ENCODE results near the gene GHITM. TPM values are rescaled to one million over a fixed set of nuclear protein-coding genes. Genes with fewer than 3 reads are reported as not detected.
"Not testable (repeated sequence)": the region's sequence is repeated elsewhere in the genome, so short reads cannot be mapped to it uniquely, and the experiment has no call there.

Gene GHITM
- total RNA-seq, 4 donors from 2014 or later: 145 to 161 (median 154) TPM

DNA sequence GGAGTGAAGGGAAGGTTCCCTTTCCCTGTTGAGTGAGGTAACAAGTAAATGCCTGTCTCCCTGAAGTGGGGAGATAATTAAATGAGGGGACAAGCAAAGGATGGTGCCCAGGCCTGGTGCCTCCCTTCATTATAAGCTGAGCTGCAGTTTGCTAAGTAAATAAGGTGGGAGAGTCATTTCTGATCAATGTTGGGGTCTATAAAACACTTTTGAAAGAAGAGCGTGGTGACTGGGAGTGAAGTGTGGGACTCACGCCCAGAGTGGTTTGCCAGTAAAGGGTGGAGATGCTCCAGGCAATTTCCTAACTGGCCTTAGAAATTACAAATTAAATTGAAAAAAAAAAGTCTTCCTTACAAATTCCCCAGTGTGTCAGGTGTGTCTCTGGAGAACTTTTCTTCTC lies 24.7 kb downstream of the GHITM start:
- DNase-seq (ENCODE audit: extremely low spot score): no peak
- TF ChIP-seq EP300 (IDR thresholded peaks at IDR 0.05): no peak
- TF ChIP-seq POLR2A (IDR thresholded peaks at IDR 0.05; ENCODE audit: low read depth): no peak
- TF ChIP-seq, protein P1, sequence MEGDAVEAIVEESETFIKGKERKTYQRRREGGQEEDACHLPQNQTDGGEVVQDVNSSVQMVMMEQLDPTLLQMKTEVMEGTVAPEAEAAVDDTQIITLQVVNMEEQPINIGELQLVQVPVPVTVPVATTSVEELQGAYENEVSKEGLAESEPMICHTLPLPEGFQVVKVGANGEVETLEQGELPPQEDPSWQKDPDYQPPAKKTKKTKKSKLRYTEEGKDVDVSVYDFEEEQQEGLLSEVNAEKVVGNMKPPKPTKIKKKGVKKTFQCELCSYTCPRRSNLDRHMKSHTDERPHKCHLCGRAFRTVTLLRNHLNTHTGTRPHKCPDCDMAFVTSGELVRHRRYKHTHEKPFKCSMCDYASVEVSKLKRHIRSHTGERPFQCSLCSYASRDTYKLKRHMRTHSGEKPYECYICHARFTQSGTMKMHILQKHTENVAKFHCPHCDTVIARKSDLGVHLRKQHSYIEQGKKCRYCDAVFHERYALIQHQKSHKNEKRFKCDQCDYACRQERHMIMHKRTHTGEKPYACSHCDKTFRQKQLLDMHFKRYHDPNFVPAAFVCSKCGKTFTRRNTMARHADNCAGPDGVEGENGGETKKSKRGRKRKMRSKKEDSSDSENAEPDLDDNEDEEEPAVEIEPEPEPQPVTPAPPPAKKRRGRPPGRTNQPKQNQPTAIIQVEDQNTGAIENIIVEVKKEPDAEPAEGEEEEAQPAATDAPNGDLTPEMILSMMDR (IDR thresholded peaks at IDR 0.05): no peak
- TF ChIP-seq POLR2AphosphoS5 (IDR thresholded peaks at IDR 0.05): no peak
- Histone ChIP-seq H3K27ac (replicated peaks in 1 of 4) (no peak overlapping the region), H3K36me3 (no peaks in the 10 kb centered on the region), H3K27me3 (peaks cover 0 to 14% (median 0%) of the 10 kb centered on the region in 4 donors), H3K4me1 (no peaks in the 10 kb centered on the region), H3K9me3 (no peaks in the 10 kb centered on the region), H3K4me3 (no peak overlapping the region)
- 67% methylated on average over 2 of the region's 2 CpGs for WGBS
- intact Hi-C loops (cut with DNase I): no loop called here

- intact Hi-C loops (cut with DNase I): no loop called here
- H3K27ac ChIP-seq (replicated peaks in 1 of 4): no peak overlapping the region
- no peaks in the 10 kb centered on the region for H3K9me3 ChIP-seq
- TF ChIP-seq EP300 (IDR thresholded peaks at IDR 0.05) (no peak), POLR2A (IDR thresholded peaks at IDR 0.05; ENCODE audit: low read depth) (no peak), POLR2AphosphoS5 (IDR thresholded peaks at IDR 0.05) (no peak)
- TF ChIP-seq, protein P1 (IDR thresholded peaks at IDR 0.05): no peak
- peaks cover 0 to 14% (median 0%) of the 10 kb centered on the region in 4 donors for H3K27me3 ChIP-seq
- no peak for DNase-seq (ENCODE audit: extremely low spot score)
- no peak overlapping the region for H3K4me3 ChIP-seq
- H3K36me3 ChIP-seq: no peaks in the 10 kb centered on the region
- 31% methylated on average over 2 of the region's 2 CpGs for WGBS
- H3K4me1 ChIP-seq: no peaks in the 10 kb centered on the region
Observed at GRCh38 chr10:84164442-84164841, 25.1 kb downstream of the GHITM start.

DNA sequence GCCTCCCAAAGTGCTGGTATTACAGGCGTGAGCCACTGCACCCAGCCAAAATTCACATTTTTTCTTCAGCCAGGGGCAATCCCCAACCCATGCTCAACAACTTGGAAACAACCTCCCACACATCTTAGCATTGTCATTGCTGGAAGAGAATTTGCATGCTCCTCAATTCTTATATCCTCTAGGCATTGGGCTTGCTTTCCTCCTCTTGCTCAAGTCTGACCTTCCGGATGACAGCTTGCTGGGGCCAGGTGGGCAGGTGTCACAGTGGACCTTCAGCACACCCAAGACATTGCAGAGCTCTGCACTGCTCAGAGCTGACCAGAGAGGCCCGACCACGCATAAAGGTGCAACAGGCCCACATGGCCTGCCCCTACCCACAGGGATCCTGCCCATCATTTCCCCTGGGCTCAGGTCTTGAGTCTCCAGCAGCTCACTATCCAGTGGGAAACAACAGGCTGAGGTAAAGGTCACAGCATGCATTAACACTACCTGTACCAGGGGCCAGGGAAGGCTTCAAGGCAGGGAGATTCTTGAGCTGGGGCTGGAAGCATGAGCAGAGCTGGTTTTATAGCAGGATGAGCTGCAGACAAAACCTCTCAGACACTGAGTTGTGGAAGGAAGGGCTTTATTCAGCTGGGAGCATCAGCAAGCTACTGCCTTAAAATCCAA lies 27.4 kb downstream of the GHITM start:
- Histone ChIP-seq H3K4me3 (no peak overlapping the region), H3K27ac (replicated peaks in 1 of 4) (no peak overlapping the region), H3K27me3 (peaks cover 0 to 13% (median 0%) of the 10 kb centered on the region in 4 donors), H3K36me3 (no peaks in the 10 kb centered on the region), H3K4me1 (no peaks in the 10 kb centered on the region), H3K9me3 (no peaks in the 10 kb centered on the region)
- 81% methylated on average over 3 of the region's 4 CpGs for WGBS
- no peak for DNase-seq (ENCODE audit: extremely low spot score)
- TF ChIP-seq POLR2A (IDR thresholded peaks at IDR 0.05; ENCODE audit: low read depth) (no peak), EP300 (IDR thresholded peaks at IDR 0.05) (no peak), POLR2AphosphoS5 (IDR thresholded peaks at IDR 0.05) (no peak)
- TF ChIP-seq, protein P1 (IDR thresholded peaks at IDR 0.05): no peak
- intact Hi-C loops (cut with DNase I): no loop called here

GRCh38 chr10:84167289-84167653 lies 28.0 kb downstream of the GHITM start:
- H3K36me3 ChIP-seq; H3K4me3 ChIP-seq; H3K27me3 ChIP-seq; H3K27ac ChIP-seq (replicated peaks in 1 of 4); intact Hi-C loops (cut with DNase I); DNase-seq (ENCODE audit: extremely low spot score); H3K4me1 ChIP-seq; H3K9me3 ChIP-seq: not testable (repeated sequence)
- 81% methylated on average over 2 of the region's 2 CpGs for WGBS

DNA sequence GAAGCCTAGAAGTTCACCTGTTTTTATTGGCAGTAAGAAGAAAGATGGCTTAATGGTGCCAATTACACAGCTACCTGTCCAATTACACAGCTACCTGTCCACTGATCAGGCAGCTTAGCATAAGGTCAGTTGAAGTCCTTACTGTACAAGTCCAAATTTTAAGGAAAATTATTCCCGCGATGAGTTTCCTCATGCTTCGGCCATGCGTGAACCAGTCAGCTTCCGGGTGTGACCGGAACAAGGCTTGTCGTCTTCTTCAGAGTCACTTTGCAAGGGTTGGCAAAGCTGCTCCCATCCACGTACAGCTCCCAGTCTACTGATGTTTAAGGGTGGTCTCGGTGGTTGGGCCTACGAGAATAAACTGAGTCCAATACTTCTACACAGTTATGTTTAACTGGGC lies 29.1 kb downstream of the GHITM start:
- intact Hi-C loops (cut with DNase I); DNase-seq (ENCODE audit: extremely low spot score); H3K27me3 ChIP-seq; H3K9me3 ChIP-seq; H3K4me3 ChIP-seq; H3K4me1 ChIP-seq; H3K27ac ChIP-seq (replicated peaks in 1 of 4); H3K36me3 ChIP-seq: not testable (repeated sequence)
- WGBS: 96% methylated on average over 10 of the region's 10 CpGs

- DNase-seq (ENCODE audit: extremely low spot score); H3K36me3 ChIP-seq; intact Hi-C loops (cut with DNase I); H3K9me3 ChIP-seq; H3K27ac ChIP-seq (replicated peaks in 1 of 4); H3K4me3 ChIP-seq; H3K4me1 ChIP-seq; H3K27me3 ChIP-seq: not testable (repeated sequence)
- 82% methylated on average over 2 of the region's 2 CpGs for WGBS
Observed at GRCh38 chr10:84171237-84171636, 31.9 kb downstream of the GHITM start.

DNA sequence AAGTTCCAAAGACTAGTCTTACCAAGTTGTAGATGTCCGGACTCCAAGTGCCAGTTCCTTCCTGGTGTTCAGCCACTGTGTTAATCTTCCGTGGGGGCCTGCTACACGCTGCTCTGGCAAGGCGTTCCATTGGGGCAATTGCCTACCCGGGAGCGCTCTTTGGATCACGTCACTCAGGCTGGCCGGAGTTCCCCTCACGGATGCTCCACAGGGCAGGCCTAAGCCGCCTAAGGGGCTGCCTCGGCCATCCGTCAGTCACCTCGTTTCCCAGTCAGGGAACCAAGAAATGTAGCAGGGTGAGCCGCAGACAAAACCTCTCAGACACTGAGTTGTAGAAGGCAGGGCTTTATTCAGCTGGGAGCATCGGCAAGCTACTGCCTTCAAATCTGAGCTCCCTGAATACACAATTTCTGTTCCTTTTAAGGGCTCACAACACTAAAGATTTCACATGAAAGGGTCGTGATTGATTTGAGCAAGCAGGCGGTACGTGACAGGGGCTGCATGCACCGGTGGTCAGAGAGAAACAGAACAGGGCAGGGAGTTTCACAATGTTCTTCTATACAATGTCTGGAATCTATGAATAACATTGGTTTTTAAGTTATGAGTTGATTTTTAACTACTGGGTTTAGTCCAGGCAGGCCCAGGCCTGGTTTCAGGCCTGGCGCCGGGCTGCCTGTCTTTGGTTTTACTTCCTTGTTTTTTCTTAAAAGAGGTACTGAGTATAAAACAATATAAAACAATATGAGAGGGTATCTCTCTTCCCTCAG lies 32.6 kb downstream of the GHITM start:
- 84% methylated on average over 12 of the region's 21 CpGs for WGBS
- H3K27ac ChIP-seq (replicated peaks in 1 of 4); DNase-seq (ENCODE audit: extremely low spot score); H3K9me3 ChIP-seq; H3K4me3 ChIP-seq; H3K36me3 ChIP-seq; H3K27me3 ChIP-seq; intact Hi-C loops (cut with DNase I); H3K4me1 ChIP-seq: not testable (repeated sequence)

Data from esophagus muscularis mucosa (tissue), 4 donors.